ENCODE measurements around the gene KCND3.

- TF ChIP-seq, protein P1, sequence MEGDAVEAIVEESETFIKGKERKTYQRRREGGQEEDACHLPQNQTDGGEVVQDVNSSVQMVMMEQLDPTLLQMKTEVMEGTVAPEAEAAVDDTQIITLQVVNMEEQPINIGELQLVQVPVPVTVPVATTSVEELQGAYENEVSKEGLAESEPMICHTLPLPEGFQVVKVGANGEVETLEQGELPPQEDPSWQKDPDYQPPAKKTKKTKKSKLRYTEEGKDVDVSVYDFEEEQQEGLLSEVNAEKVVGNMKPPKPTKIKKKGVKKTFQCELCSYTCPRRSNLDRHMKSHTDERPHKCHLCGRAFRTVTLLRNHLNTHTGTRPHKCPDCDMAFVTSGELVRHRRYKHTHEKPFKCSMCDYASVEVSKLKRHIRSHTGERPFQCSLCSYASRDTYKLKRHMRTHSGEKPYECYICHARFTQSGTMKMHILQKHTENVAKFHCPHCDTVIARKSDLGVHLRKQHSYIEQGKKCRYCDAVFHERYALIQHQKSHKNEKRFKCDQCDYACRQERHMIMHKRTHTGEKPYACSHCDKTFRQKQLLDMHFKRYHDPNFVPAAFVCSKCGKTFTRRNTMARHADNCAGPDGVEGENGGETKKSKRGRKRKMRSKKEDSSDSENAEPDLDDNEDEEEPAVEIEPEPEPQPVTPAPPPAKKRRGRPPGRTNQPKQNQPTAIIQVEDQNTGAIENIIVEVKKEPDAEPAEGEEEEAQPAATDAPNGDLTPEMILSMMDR (IDR thresholded peaks at IDR 0.05): no peak
- no peak for TF ChIP-seq POLR2A (IDR thresholded peaks at IDR 0.05)
These were observed 154.5 kb downstream of the KCND3 start for GRCh38 chr1:111834956-111835355.

Measured in tibial nerve (tissue), 3 donors.